GM12878 (cell line): Measurements from ENCODE around the gene HORMAD2. TPM values are rescaled to one million over a fixed set of nuclear protein-coding genes. Genes with fewer than 3 reads are reported as not detected.

ENCODE experiments used
- ATAC-seq: fragments of 200-7000 bp; cut with Tn5 transposase; 3 replicates; pipeline ENCODE4 v1.9.1; 2020; ENCODE audit warnings: mild to moderate bottlenecking, moderate library complexity
- BruUV-seq: library from RNA; stranded (reverse); fragments of 400-500 nt; replicated peaks from 2 replicates; lab custom pipeline; 2021; lab: Mats Ljungman, UMichigan
- CTCF ChIA-PET: fragments of 300-600 bp; sonication (Branson Sonifier 250); formaldehyde crosslinking; extraction: SDS; loops from one replicate; lab custom pipeline; 2021; ENCODE audit warnings: inconsistent platforms; lab: Yijun Ruan, JAX
- POLR2A ChIA-PET: fragments of 350-600 bp; formaldehyde crosslinking; extraction: SDS; loops from one replicate; lab custom pipeline; 2021; ENCODE audit warnings: inconsistent platforms; lab: Charles Lee
- RAD21 ChIA-PET: fragments of 300-600 bp; sonication (Branson Sonifier 250); formaldehyde crosslinking; loops from one replicate; lab custom pipeline; 2023; ENCODE audit warnings: antibody characterized with exemption; ENCODE audit not compliant: unreplicated experiment; lab: Charles Lee
- SMC1A ChIA-PET: fragments of 300-600 bp; sonication (Branson Sonifier 250); formaldehyde crosslinking; loops from one replicate; lab custom pipeline; 2023; ENCODE audit not compliant: unreplicated experiment, uncharacterized antibody; lab: Charles Lee
- DNase-seq: peaks from one replicate; pipeline ENCODE4 v3.0.0-alpha.2; 2011; ENCODE audit warnings: low read depth, low spot score
- FAIRE-seq: peaks from 3 replicates; lab custom pipeline; 2011; peaks lifted over from hg19 to GRCh38; lab: Jason Lieb, UNC
- H2AFZ ChIP-seq: 2 replicates; pipeline ENCODE4 v1.6.0; 2011; ENCODE audit warnings: low read depth, low read length, control low read depth; ENCODE audit not compliant: control insufficient read depth
- H3K27ac ChIP-seq: 2 replicates; pipeline ENCODE4 v1.5.1; 2011; ENCODE audit warnings: control low read depth; ENCODE audit not compliant: control insufficient read depth, insufficient read depth
- H3K27me3 ChIP-seq, 2 experiments: replicated peaks in 1 of 2; 2 replicates each; pipeline versions ENCODE4 v1.6.0 to v1.6.1; 2011; ENCODE audit warnings: low read length in 1 of 2; ENCODE audit not compliant: control insufficient read depth in 2 of 2, insufficient read depth in 2 of 2
- H3K36me3 ChIP-seq, 2 experiments: 2 replicates each; pipeline ENCODE4 v1.5.1; 2011; ENCODE audit warnings: low read length in 1 of 2; ENCODE audit not compliant: control insufficient read depth in 2 of 2, insufficient read depth in 2 of 2
- H3K4me1 ChIP-seq: 2 replicates; pipeline ENCODE4 v1.6.1; 2011; ENCODE audit warnings: mild to moderate bottlenecking, low read length, moderate library complexity, mixed read lengths; ENCODE audit not compliant: control insufficient read depth, insufficient read depth
- H3K4me2 ChIP-seq: 2 replicates; pipeline ENCODE4 v1.6.0; 2011; ENCODE audit warnings: control low read depth; ENCODE audit not compliant: control insufficient read depth, insufficient read depth
- H3K4me3 ChIP-seq: fragments of 200-600 bp; sonication (generic); 2 replicates; pipeline ENCODE4 v1.5.1; 2016
- H3K79me2 ChIP-seq: 2 replicates; pipeline ENCODE4 v1.6.0; 2011; ENCODE audit warnings: low read length; ENCODE audit not compliant: control insufficient read depth, insufficient read depth
- H3K9ac ChIP-seq: 2 replicates; pipeline ENCODE4 v1.8.0; 2011; ENCODE audit warnings: low read length, control low read depth, mixed read lengths; ENCODE audit not compliant: control insufficient read depth, insufficient read depth
- H3K9me3 ChIP-seq: replicated peaks from 3 replicates; pipeline ENCODE4 v1.5.1; 2011; ENCODE audit warnings: mild to moderate bottlenecking, low read length; ENCODE audit not compliant: control insufficient read depth, insufficient read depth
- H4K20me1 ChIP-seq: 2 replicates; pipeline ENCODE4 v1.6.0; 2011; ENCODE audit not compliant: control insufficient read depth, insufficient read depth
- CREB1 ChIP-seq: IDR thresholded peaks from 2 replicates; pipeline ENCODE4 v1.6.1; 2012; ENCODE audit warnings: low read depth, mild to moderate bottlenecking, inconsistent platforms
- PAX8 ChIP-seq: fragments of 450-650 bp; IDR thresholded peaks from 2 replicates; pipeline ENCODE4 v1.6.1; 2017; ENCODE audit warnings: mild to moderate bottlenecking, moderate library complexity
- REST ChIP-seq: IDR thresholded peaks from 2 replicates; pipeline ENCODE4 v1.6.1; 2012; ENCODE audit warnings: mild to moderate bottlenecking, low read depth, low read length
- TBL1XR1 ChIP-seq: IDR thresholded peaks from 2 replicates; pipeline ENCODE4 v1.6.1; 2012; ENCODE audit warnings: low read depth, low read length, improper control_type of control experiment
- in situ Hi-C: fragments of 300-500 bp; cut with MboI; formaldehyde crosslinking; loops from 9 replicates; pipeline ENCODE4 v1.14.3; 2018; ENCODE audit warnings: mixed read lengths
- intact Hi-C: fragments of 100-400 bp; cut with micrococcal nuclease; formaldehyde crosslinking; loops from one replicate; pipeline ENCODE4 v1.14.2; 2022; ENCODE audit not compliant: unreplicated experiment
- polyA plus RNA-seq, 11 experiments: library from polyadenylated mRNA; depleted of rRNA in 4 of 11; unstranded in 6 of 11; stranded (reverse) in 5 of 11; fragments of >200 nt; fragmentation: Nextera tagmentation in 4 of 11; fragmentation: Illumina TruSeq in 1 of 11; extraction: Ambion mirVana in 4 of 11; extraction: Trizol in 1 of 11; gene quantifications; 1 replicate in 1 of 11; 2 replicates in 10 of 11; pipeline versions ENCODE4 v1.2.1 to v1.2.3, GENCODE V29; 2011 to 2016; ENCODE audit warnings: inconsistent platforms in 2 of 11, missing spikeins in 2 of 11, low read depth in 1 of 11
- total RNA-seq, 4 experiments: library from RNA; depleted of rRNA in 3 of 4; stranded (reverse); fragments of >200 nt in 3 of 4; fragmentation: Illumina TruSeq in 1 of 4; extraction: Trizol in 1 of 4; gene quantifications; 2 replicates each; pipeline versions ENCODE4 v1.2.1 to v1.2.3, GENCODE V29; 2013 to 2021
- TF ChIP-seq, protein P1 (sequence below): fragments of 450-650 bp; formaldehyde crosslinking; IDR thresholded peaks from 2 replicates; pipeline ENCODE4 v1.4.0; 2022; ENCODE audit warnings: mild to moderate bottlenecking, moderate library complexity

Gene HORMAD2
- total and polyA plus RNA-seq, 10 of the 15 experiments (the other 5 are each of a cell fraction or from before 2014, with no cell fraction given): 0.07 to 0.13 TPM; not detected in 8

- intact Hi-C loops (no loop called here), in situ Hi-C loops (no loop called here)
- no peak overlapping the region for H3K4me3 ChIP-seq
- TF ChIP-seq, protein P1, sequence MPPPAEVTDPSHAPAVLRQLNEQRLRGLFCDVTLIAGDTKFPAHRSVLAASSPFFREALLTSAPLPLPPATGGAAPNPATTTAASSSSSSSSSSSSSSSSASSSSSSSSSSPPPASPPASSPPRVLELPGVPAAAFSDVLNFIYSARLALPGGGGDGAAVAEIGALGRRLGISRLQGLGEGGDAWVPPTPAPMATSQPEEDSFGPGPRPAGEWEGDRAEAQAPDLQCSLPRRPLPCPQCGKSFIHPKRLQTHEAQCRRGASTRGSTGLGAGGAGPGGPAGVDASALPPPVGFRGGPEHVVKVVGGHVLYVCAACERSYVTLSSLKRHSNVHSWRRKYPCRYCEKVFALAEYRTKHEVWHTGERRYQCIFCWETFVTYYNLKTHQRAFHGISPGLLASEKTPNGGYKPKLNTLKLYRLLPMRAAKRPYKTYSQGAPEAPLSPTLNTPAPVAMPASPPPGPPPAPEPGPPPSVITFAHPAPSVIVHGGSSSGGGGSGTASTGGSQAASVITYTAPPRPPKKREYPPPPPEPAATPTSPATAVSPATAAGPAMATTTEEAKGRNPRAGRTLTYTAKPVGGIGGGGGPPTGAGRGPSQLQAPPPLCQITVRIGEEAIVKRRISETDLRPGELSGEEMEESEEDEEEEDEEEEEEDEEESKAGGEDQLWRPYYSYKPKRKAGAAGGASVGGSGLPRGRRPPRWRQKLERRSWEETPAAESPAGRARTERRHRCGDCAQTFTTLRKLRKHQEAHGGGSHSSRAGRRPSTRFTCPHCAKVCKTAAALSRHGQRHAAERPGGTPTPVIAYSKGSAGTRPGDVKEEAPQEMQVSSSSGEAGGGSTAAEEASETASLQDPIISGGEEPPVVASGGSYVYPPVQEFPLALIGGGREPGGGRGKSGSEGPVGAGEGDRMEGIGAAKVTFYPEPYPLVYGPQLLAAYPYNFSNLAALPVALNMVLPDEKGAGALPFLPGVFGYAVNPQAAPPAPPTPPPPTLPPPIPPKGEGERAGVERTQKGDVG (CRISPR knock-in tag): no peak
- TF ChIP-seq PAX8 (no peak), TBL1XR1 (no peak), CREB1 (no peak), REST (no peak)
- no peak overlapping the region for H2AFZ ChIP-seq
- no peaks in the 10 kb centered on the region for H4K20me1 ChIP-seq
- H3K27me3 ChIP-seq: peaks cover 0 to 3% of the 10 kb centered on the region in 2 experiments; a peak in 1 of 4 replicates
- no peaks in the 10 kb centered on the region for H3K36me3 ChIP-seq
- POLR2A ChIA-PET: no interaction called here
- no peaks in the 10 kb centered on the region for H3K79me2 ChIP-seq
- SMC1A ChIA-PET: no interaction called here
- DNase-seq: no peak
- FAIRE-seq: no peak
- no peak for ATAC-seq
- no peaks in the 10 kb centered on the region for H3K4me1 ChIP-seq
- BruUV-seq: no TSS peak
- RAD21 ChIA-PET: interaction anchor here (1.2 kb wide), 1 partner anchor 33 kb away, joined by 3 read pairs; no protein-coding TSS in a partner anchor
- CTCF ChIA-PET: no interaction called here
- H3K4me2 ChIP-seq: no peak overlapping the region
- H3K9me3 ChIP-seq: no peaks in the 10 kb centered on the region; the same call in 2 of the 3 replicates
- H3K27ac ChIP-seq: no peak overlapping the region
- H3K9ac ChIP-seq: no peak overlapping the region
Observed at GRCh38 chr22:30140414-30140813, 60.1 kb downstream of the HORMAD2 start.
